Measurements from ENCODE around the gene MCF2L2. TPM values are rescaled to one million over a fixed set of nuclear protein-coding genes. Genes with fewer than 3 reads are reported as not detected.
A peak's percentile ranks its signal among the peaks of the same experiment; 100 is the strongest.

Gene MCF2L2
- total RNA-seq, 1 experiment from 2014 or later = 3.4 TPM

DNA sequence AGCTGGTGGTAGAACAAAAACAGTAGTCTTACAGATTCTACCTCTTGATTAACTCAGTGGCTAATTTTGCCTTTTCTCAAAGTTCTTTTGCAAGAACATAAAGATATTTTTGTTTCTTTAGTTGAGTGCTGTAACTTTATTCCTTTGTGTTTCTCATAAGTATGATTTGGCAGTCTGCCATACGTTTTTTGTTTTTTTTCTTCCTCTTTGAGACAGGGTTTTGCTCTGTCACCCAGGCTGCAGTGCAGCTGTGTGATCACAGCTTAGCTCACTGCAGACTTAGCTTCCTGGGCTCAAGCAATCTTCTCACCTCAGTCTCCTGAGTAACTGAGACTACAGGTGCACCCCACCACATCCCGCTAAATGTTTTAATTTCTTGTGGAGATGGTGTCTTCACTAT lies 153.0 kb downstream of the MCF2L2 start:
- no TSS peak for BruUV-seq (replicated peaks)
- Mint-ChIP-seq H3K4me3 (ENCODE audit: unreplicated experiment) (peak overlapping the region; percentile 19), H3K9me3 (ENCODE audit: unreplicated experiment) (no peaks in the 10 kb centered on the region), H3K27ac (ENCODE audit: low read depth, unreplicated experiment) (peak overlapping the region; percentile 17), H3K27me3 (ENCODE audit: insufficient read depth, unreplicated experiment) (no peaks in the 10 kb centered on the region), H3K4me1 (ENCODE audit: insufficient read depth, unreplicated experiment) (peaks cover 41% of the 10 kb centered on the region), H3K36me3 (ENCODE audit: insufficient read depth, unreplicated experiment) (peaks cover 51% of the 10 kb centered on the region)
- intact Hi-C loops (cut with micrococcal nuclease) = no loop called here
- CTCF ChIA-PET = interaction anchor here (1.1 to 1.3 kb wide), 2 partner anchors 10 to 107 kb away, joined by 3 to 7 read pairs; no protein-coding TSS in a partner anchor
- peak; percentile 77 for DNase-seq (ENCODE audit: unreplicated experiment)
- TF ChIP-seq, protein P1, sequence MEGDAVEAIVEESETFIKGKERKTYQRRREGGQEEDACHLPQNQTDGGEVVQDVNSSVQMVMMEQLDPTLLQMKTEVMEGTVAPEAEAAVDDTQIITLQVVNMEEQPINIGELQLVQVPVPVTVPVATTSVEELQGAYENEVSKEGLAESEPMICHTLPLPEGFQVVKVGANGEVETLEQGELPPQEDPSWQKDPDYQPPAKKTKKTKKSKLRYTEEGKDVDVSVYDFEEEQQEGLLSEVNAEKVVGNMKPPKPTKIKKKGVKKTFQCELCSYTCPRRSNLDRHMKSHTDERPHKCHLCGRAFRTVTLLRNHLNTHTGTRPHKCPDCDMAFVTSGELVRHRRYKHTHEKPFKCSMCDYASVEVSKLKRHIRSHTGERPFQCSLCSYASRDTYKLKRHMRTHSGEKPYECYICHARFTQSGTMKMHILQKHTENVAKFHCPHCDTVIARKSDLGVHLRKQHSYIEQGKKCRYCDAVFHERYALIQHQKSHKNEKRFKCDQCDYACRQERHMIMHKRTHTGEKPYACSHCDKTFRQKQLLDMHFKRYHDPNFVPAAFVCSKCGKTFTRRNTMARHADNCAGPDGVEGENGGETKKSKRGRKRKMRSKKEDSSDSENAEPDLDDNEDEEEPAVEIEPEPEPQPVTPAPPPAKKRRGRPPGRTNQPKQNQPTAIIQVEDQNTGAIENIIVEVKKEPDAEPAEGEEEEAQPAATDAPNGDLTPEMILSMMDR (IDR thresholded peaks at IDR 0.05; ENCODE audit: unreplicated experiment) = no peak
- POLR2A ChIA-PET = interaction anchor here (0.5 to 9.5 kb wide), 16 partner anchors 10 to 96 kb away, joined by 3 to 140 read pairs (median 6); partner anchors contain the start of gene B3GNT5

DNA sequence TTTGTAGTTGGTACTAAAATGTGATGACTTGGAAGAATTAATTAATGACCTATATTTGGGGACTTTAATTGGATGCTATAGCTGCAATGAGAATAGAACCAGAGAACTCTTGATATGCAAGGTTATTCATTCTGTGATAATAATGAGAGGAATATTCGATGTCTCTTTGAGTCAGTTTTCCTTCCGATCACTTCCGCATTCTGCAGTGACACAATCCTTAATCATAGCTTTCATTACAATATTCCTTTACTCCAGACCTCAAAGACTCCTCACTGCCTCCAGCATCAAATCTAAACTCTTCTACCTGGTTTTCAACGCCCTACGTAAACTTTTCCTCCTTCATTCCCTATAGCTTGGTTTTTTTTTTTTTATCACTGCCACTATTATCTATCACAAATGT lies 153.8 kb downstream of the MCF2L2 start:
- ChIA-PET CTCF (interaction anchor here (0.6 to 1.3 kb wide), 4 partner anchors 10 to 1248 kb away, joined by 3 to 8 read pairs (median 5); no protein-coding TSS in a partner anchor), POLR2A (interaction anchor here (0.5 to 9.5 kb wide), 17 partner anchors 9 to 115 kb away, joined by 3 to 140 read pairs (median 5); partner anchors contain the start of gene B3GNT5)
- no peaks in the 10 kb centered on the region for H3K9me3 Mint-ChIP-seq (ENCODE audit: unreplicated experiment)
- peak overlapping the region; percentile 17 for H3K27ac Mint-ChIP-seq (ENCODE audit: low read depth, unreplicated experiment)
- peaks cover 54% of the 10 kb centered on the region for H3K36me3 Mint-ChIP-seq (ENCODE audit: insufficient read depth, unreplicated experiment)
- BruUV-seq (replicated peaks) = no TSS peak
- TF ChIP-seq, protein P1 (IDR thresholded peaks at IDR 0.05; ENCODE audit: unreplicated experiment) = no peak
- no peaks in the 10 kb centered on the region for H3K27me3 Mint-ChIP-seq (ENCODE audit: insufficient read depth, unreplicated experiment)
- peak; percentile 51 for DNase-seq (ENCODE audit: unreplicated experiment)
- intact Hi-C loops (cut with micrococcal nuclease) = no loop called here
- no peak overlapping the region for H3K4me3 Mint-ChIP-seq (ENCODE audit: unreplicated experiment)
- H3K4me1 Mint-ChIP-seq (ENCODE audit: insufficient read depth, unreplicated experiment) = peaks cover 48% of the 10 kb centered on the region

GRCh38 chr3:183272791-183273190 lies 155.6 kb downstream of the MCF2L2 start:
- Mint-ChIP-seq H3K4me1 (ENCODE audit: insufficient read depth, unreplicated experiment) (peaks cover 47% of the 10 kb centered on the region), H3K9me3 (ENCODE audit: unreplicated experiment) (no peaks in the 10 kb centered on the region), H3K4me3 (ENCODE audit: unreplicated experiment) (no peak overlapping the region), H3K27me3 (ENCODE audit: insufficient read depth, unreplicated experiment) (no peaks in the 10 kb centered on the region), H3K36me3 (ENCODE audit: insufficient read depth, unreplicated experiment) (peaks cover 53% of the 10 kb centered on the region), H3K27ac (ENCODE audit: low read depth, unreplicated experiment) (no peak overlapping the region)
- ChIA-PET CTCF (interaction anchor here (0.5 to 1.2 kb wide), 3 partner anchors 87 to 235 kb away, joined by 3 to 6 read pairs (median 3); no protein-coding TSS in a partner anchor), POLR2A (interaction anchor here (0.6 to 9.5 kb wide), 10 partner anchors 9 to 98 kb away, joined by 3 to 140 read pairs (median 4); partner anchors contain the start of gene B3GNT5)
- DNase-seq (ENCODE audit: unreplicated experiment) = no peak
- BruUV-seq (replicated peaks) = no TSS peak
- intact Hi-C loops (cut with micrococcal nuclease) = no loop called here
- TF ChIP-seq, protein P1 (IDR thresholded peaks at IDR 0.05; ENCODE audit: unreplicated experiment) = no peak

- TF ChIP-seq, protein P1 (IDR thresholded peaks at IDR 0.05; ENCODE audit: unreplicated experiment) = no peak
- Mint-ChIP-seq H3K4me3 (ENCODE audit: unreplicated experiment) (no peak overlapping the region), H3K36me3 (ENCODE audit: insufficient read depth, unreplicated experiment) (peaks cover 58% of the 10 kb centered on the region), H3K27me3 (ENCODE audit: insufficient read depth, unreplicated experiment) (no peaks in the 10 kb centered on the region), H3K27ac (ENCODE audit: low read depth, unreplicated experiment) (no peak overlapping the region), H3K4me1 (ENCODE audit: insufficient read depth, unreplicated experiment) (peaks cover 49% of the 10 kb centered on the region), H3K9me3 (ENCODE audit: unreplicated experiment) (no peaks in the 10 kb centered on the region)
- no peak for DNase-seq (ENCODE audit: unreplicated experiment)
- CTCF ChIA-PET = interaction anchor here (0.7 to 1.2 kb wide), 3 partner anchors 87 to 170 kb away, joined by 3 to 6 read pairs (median 3); no protein-coding TSS in a partner anchor
- POLR2A ChIA-PET = interaction anchor here (0.8 to 9.5 kb wide), 11 partner anchors 9 to 99 kb away, joined by 3 to 140 read pairs (median 4); partner anchors contain the start of gene B3GNT5
- intact Hi-C loops (cut with micrococcal nuclease) = no loop called here
- no TSS peak for BruUV-seq (replicated peaks)
These were observed 156.3 kb downstream of the MCF2L2 start for GRCh38 chr3:183272142-183272541.
